ENCODE results near the gene ZCCHC14.

GRCh38 chr16:87422106-87422505 lies 70.7 kb downstream of the ZCCHC14 start:
- TF ChIP-seq CTCF (IDR thresholded peaks at IDR 0.05; ENCODE audit: insufficient read depth, low read length, poor library complexity, severe bottlenecking) (no peak), EZH2phosphoT487 (conservative IDR thresholded peaks at IDR 0.05; ENCODE audit: low read length) (no peak)
